ENCODE results near the gene LRPAP1. TPM values are rescaled to one million over a fixed set of nuclear protein-coding genes. Genes with fewer than 3 reads are reported as not detected.

LRPAP1 gene
- total RNA-seq, 2 donors from 2014 or later: 256 to 321 TPM

- Histone ChIP-seq H3K27me3 (no peaks in the 10 kb centered on the region), H3K9me3 (no peaks in the 10 kb centered on the region), H3K4me1 (peaks cover 0 to 34% of the 10 kb centered on the region in 2 donors), H3K36me3 (peaks cover 31% of the 10 kb centered on the region), H3K27ac (peak overlapping the region; percentile 54 to 73), H3K4me3 (no peak overlapping the region)
- TF ChIP-seq CTCF (IDR thresholded peaks at IDR 0.05): no peak
- no peak for DNase-seq (ENCODE audit: low spot score)
These were observed 37.8 kb downstream of the LRPAP1 start for GRCh38 chr4:3494462-3494871.

- Histone ChIP-seq H3K9me3 (no peaks in the 10 kb centered on the region), H3K4me1 (peaks cover 0 to 34% of the 10 kb centered on the region in 2 donors), H3K4me3 (no peak overlapping the region), H3K27ac (peak overlapping the region; percentile 54 to 73), H3K27me3 (no peaks in the 10 kb centered on the region), H3K36me3 (peaks cover 31% of the 10 kb centered on the region)
- no peak for DNase-seq (ENCODE audit: low spot score)
- TF ChIP-seq CTCF (IDR thresholded peaks at IDR 0.05): no peak
These were observed 38.3 kb downstream of the LRPAP1 start for GRCh38 chr4:3493720-3494461.

DNA sequence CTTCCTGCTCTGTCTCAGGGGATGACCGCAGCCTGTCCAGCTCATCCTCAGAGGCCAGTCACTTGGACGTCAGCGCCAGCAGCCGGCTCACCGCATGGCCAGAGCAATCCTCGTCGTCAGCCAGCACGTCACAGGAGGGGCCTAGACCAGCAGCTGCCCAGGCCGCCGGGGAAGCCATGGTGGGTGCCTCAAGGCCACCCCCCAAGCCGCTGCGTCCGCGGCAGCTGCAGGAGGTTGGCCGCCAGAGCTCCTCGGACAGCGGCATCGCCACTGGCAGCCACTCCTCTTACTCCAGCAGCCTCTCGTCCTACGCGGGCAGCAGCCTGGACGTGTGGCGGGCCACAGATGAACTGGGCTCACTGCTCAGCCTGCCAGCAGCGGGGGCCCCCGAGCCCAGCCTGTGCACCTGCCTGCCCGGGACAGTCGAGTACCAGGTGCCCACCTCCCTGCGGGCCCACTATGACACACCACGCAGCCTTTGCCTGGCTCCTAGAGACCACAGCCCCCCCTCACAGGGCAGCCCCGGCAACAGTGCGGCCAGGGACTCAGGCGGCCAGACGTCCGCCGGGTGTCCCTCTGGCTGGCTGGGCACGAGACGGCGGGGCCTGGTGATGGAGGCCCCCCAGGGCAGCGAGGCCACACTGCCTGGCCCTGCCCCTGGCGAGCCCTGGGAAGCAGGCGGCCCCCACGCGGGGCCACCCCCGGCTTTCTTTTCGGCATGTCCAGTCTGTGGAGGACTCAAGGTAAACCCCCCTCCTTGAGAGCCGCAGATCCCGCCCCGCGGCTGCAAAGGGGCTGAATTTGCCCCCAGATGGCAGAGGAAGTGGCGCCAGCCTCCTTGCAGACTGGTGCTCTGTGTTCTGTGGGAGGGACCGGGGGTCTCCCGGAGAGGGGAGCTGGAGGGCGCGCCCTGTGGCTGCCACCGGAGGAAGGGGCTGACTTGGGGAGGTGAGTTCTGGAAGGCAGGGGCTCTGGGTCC, 39.2 kb downstream of the LRPAP1 start:
- no peaks in the 10 kb centered on the region for H3K9me3 ChIP-seq
- H3K27ac ChIP-seq: peak overlapping the region; percentile 21 to 54
- H3K4me3 ChIP-seq: no peak overlapping the region
- TF ChIP-seq CTCF (IDR thresholded peaks at IDR 0.05): no peak
- peaks cover 0 to 34% of the 10 kb centered on the region in 2 donors for H3K4me1 ChIP-seq
- no peak for DNase-seq (ENCODE audit: low spot score)
- peaks cover 31% of the 10 kb centered on the region for H3K36me3 ChIP-seq
- H3K27me3 ChIP-seq: no peaks in the 10 kb centered on the region

DNA sequence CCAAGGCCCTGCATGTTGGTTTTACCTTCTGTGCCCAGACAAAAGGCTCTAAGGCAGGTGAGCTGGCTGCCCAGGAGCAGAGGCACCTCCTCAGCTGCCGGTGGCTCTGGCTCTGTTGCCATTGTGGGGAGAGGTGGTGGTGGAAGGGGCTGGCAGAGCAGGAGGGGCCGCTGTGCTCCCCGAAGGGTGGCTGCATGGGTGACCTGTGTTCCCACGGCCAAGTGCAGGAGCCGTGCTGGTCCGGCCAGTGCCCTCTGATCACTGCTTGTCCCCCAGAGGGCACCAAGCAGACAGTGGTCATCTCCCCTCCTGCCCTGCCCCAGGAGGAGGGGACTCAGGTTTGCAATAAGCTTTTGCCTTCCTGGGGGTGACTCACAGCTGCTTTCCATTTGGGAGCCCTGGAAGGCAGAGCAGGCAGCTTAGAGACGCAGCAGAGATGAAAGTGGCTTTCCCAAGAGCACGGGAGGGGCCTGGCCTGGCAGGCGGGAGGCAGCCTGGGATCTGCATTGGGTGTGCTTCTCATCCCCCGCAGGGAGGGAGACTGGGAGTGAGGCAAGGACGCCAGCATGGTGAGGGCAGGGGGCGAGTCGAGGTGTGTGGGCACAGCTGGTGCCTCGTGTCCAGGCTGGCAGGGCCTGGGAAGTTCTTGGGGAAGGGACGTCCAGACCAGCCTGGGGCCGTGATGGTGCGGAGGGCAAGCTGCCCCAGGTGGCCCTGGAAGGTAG, 40.4 kb downstream of the LRPAP1 start:
- Histone ChIP-seq H3K27me3 (no peaks in the 10 kb centered on the region), H3K4me3 (no peak overlapping the region), H3K27ac (peak overlapping the region in 1 of 2 donors; percentile 10), H3K4me1 (peaks cover 0 to 31% of the 10 kb centered on the region in 2 donors), H3K9me3 (no peaks in the 10 kb centered on the region), H3K36me3 (peaks cover 31% of the 10 kb centered on the region)
- DNase-seq (ENCODE audit: low spot score): no peak
- no peak for TF ChIP-seq CTCF (IDR thresholded peaks at IDR 0.05)

DNA sequence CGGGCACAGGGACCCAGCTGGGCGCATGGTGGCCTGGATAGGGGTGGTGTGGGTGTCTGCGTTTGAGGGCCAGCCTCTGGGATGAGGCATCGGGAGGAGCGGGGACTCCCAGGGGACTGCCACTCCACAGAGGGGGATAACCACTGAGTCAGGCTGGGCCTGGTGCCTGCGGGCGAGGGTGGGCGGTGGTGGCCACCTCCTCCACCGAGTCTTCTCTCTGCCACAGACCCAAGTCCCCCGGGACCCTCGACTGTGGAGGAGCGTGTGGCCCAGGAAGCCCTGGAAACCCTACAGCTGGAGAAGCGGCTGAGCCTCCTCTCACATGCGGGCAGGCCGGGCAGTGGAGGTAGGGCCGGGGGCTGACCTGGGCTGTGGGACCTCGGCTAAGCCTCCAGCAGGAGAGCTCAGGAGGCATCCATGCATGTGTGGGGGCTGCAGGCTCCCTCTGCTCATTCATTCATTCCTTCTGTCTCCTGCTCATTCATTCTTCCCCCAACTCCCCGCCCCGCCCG, 42.7 kb downstream of the LRPAP1 start:
- Histone ChIP-seq H3K4me1 (peaks cover 0 to 37% of the 10 kb centered on the region in 2 donors), H3K27me3 (no peaks in the 10 kb centered on the region), H3K9me3 (no peaks in the 10 kb centered on the region), H3K36me3 (peaks cover 27% of the 10 kb centered on the region), H3K4me3 (no peak overlapping the region), H3K27ac (peak overlapping the region in 1 of 2 donors; percentile 89)
- TF ChIP-seq CTCF (IDR thresholded peaks at IDR 0.05): no peak
- no peak for DNase-seq (ENCODE audit: low spot score)
